ENCODE data around the gene TEPSIN.

- TF ChIP-seq POLR2A (IDR thresholded peaks at IDR 0.05) (no peak), CTCF (IDR thresholded peaks at IDR 0.05) (no peak)
Observed at GRCh38 chr17:81222620-81222905, 16.3 kb downstream of the TEPSIN start.

Measured in heart left ventricle (tissue), 13 donors.